ENCODE data around the gene NIN.

The NIN gene

GRCh38 chr14:50688875-50689274 lies 142.1 kb downstream of the NIN start:
- no peak for ATAC-seq

GRCh38 chr14:50679674-50680073 lies 151.3 kb downstream of the NIN start:
- no peak for ATAC-seq
- TF ChIP-seq TOX (CRISPR knock-in tag; IDR thresholded peaks at IDR 0.05; ENCODE audit: borderline replicate concordance) (no peak), SNAI2 (CRISPR knock-in tag; IDR thresholded peaks at IDR 0.05) (no peak), CREB5 (CRISPR knock-in tag; IDR thresholded peaks at IDR 0.05; ENCODE audit: low read depth) (no peak), OSR1 (CRISPR knock-in tag; IDR thresholded peaks at IDR 0.05) (no peak), ARNTL (CRISPR knock-in tag; IDR thresholded peaks at IDR 0.05; ENCODE audit: borderline replicate concordance, low read depth) (no peak), ISL1 (CRISPR knock-in tag; IDR thresholded peaks at IDR 0.05) (no peak), ZC3H10 (CRISPR knock-in tag; IDR thresholded peaks at IDR 0.05) (no peak), RARB (CRISPR knock-in tag; IDR thresholded peaks at IDR 0.05) (no peak), ESRRG (CRISPR knock-in tag; IDR thresholded peaks at IDR 0.05) (no peak), ZFP3 (CRISPR knock-in tag; IDR thresholded peaks at IDR 0.05) (no peak), ZFP30 (CRISPR knock-in tag; IDR thresholded peaks at IDR 0.05) (no peak), BACH2 (CRISPR knock-in tag; IDR thresholded peaks at IDR 0.05; ENCODE audit: borderline replicate concordance) (no peak), ZNF565 (CRISPR knock-in tag; conservative IDR thresholded peaks at IDR 0.05; ENCODE audit: low read depth) (no peak), CSRNP3 (CRISPR knock-in tag; IDR thresholded peaks at IDR 0.05) (no peak)

More at GRCh38 chr14:50688875-50689274, 142.1 kb downstream of the NIN start:
- TF ChIP-seq TOX (CRISPR knock-in tag; IDR thresholded peaks at IDR 0.05; ENCODE audit: borderline replicate concordance), result no peak
- TF ChIP-seq SNAI2 (CRISPR knock-in tag; IDR thresholded peaks at IDR 0.05), result no peak
- TF ChIP-seq POU6F1 (CRISPR knock-in tag; IDR thresholded peaks at IDR 0.05; ENCODE audit: borderline replicate concordance, low read depth), result no peak
- TF ChIP-seq ZC3H10 (CRISPR knock-in tag; IDR thresholded peaks at IDR 0.05), result no peak
- TF ChIP-seq ZNF565 (CRISPR knock-in tag; conservative IDR thresholded peaks at IDR 0.05; ENCODE audit: low read depth), result no peak
- no peak for TF ChIP-seq CREB5 (CRISPR knock-in tag; IDR thresholded peaks at IDR 0.05; ENCODE audit: low read depth)
- TF ChIP-seq CSRNP3 (CRISPR knock-in tag; IDR thresholded peaks at IDR 0.05), result no peak
- TF ChIP-seq GLIS3 (CRISPR knock-in tag; IDR thresholded peaks at IDR 0.05), result no peak
- no peak for TF ChIP-seq ZFP30 (CRISPR knock-in tag; IDR thresholded peaks at IDR 0.05)
- no peak for TF ChIP-seq TSHZ2 (CRISPR knock-in tag; IDR thresholded peaks at IDR 0.05)
- no peak for TF ChIP-seq ESRRG (CRISPR knock-in tag; IDR thresholded peaks at IDR 0.05)
- no peak for TF ChIP-seq PPARA (CRISPR knock-in tag; IDR thresholded peaks at IDR 0.05; ENCODE audit: borderline replicate concordance)
- TF ChIP-seq ZNF70 (CRISPR knock-in tag; IDR thresholded peaks at IDR 0.05), result no peak
- no peak for TF ChIP-seq ISL1 (CRISPR knock-in tag; IDR thresholded peaks at IDR 0.05)

Measured in SK-N-SH treated with all-trans-retinoic acid at 6 μM for 48 hours (cell line).